ENCODE data around the gene ARHGAP29. TPM values are rescaled to one million over a fixed set of nuclear protein-coding genes. Genes with fewer than 3 reads are reported as not detected.

Gene ARHGAP29
- total RNA-seq, 1 experiment from 2014 or later, result 161 TPM

DNA sequence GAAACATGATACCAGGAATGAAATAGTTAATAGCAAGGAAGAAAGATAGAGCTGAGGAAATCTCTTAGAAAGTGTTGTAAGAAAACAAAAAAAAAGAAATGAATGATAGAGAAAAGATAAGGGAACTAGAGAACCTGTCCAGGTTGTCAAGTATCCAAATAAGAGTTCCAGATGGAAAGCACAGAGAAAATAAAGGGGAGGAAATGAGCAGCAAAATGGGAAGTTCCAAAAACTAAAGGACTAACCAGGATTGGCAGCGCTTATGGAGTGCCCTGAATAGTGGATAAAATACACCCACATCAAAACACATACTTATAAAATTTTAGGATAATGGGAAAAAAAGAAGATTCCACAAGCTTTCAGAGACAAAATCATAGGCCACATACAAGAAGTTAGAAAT, 55.2 kb downstream of the ARHGAP29 start:
- POLR2A ChIA-PET (ENCODE audit: unreplicated experiment), result no interaction called here
- ATAC-seq, result no peak

DNA sequence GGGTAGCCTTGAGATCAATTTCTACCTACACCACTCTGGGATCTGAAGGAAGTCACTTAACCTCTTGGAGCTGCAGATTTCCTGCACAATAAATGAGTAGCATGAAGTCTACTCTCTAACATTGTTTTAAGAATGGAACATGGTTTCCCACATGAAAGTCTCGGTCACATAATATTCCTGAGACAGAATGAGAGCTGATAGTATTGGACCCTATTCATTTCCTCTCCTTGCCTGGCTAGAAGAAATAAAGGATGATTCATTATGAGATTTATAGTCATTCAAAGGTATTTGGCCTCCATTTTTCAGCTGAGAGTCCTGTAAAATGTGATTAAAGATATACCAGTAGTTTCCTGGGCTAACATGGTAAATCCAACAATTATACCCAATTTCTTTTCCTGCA, 56.7 kb downstream of the ARHGAP29 start:
- peaks cover 94% of the 10 kb centered on the region for H3K36me3 ChIP-seq (ENCODE audit: low read depth, low read length)
- H3K9me3 ChIP-seq (ENCODE audit: low read length), result no peaks in the 10 kb centered on the region
- peak overlapping the region; percentile 27 for H3K27ac ChIP-seq (ENCODE audit: low read length)
- POLR2A ChIA-PET (ENCODE audit: unreplicated experiment), result no interaction called here
- H4K20me1 ChIP-seq (ENCODE audit: low read length), result peaks cover 38% of the 10 kb centered on the region
- DNase-seq (no peak), ATAC-seq (peak; percentile 44)
- H3K4me1 ChIP-seq (ENCODE audit: insufficient read depth, low read length), result peaks cover 14% of the 10 kb centered on the region; the same call in 1 of the 2 replicates
- no peak overlapping the region for H3K9ac ChIP-seq (ENCODE audit: low read length)
- H3K27me3 ChIP-seq (ENCODE audit: low read length), result no peaks in the 10 kb centered on the region
- CTCF ChIA-PET, result no interaction called here
- H3K4me3 ChIP-seq (ENCODE audit: low read length), result no peak overlapping the region
- TF ChIP-seq CTCF (conservative IDR thresholded peaks at IDR 0.05; ENCODE audit: low read depth, low read length) (no peak), EZH2 (IDR thresholded peaks at IDR 0.05; ENCODE audit: low read length, unreplicated experiment) (no peak), EZH2phosphoT487 (IDR thresholded peaks at IDR 0.05; ENCODE audit: borderline replicate concordance, low read length) (no peak)
- no peaks in the 10 kb centered on the region for H3K9me2 ChIP-seq (replicated peaks; ENCODE audit: low read length)
- H3F3A ChIP-seq (ENCODE audit: low read length, unreplicated experiment), result peaks cover 46% of the 10 kb centered on the region
- peaks cover 64% of the 10 kb centered on the region for H3K79me2 ChIP-seq (ENCODE audit: low read length)
- no TSS peak for BruUV-seq (replicated peaks)
- no peak overlapping the region for H2AFZ ChIP-seq (ENCODE audit: low read length)
- H3K4me2 ChIP-seq (ENCODE audit: low read length), result no peak overlapping the region
- intact Hi-C loops (cut with micrococcal nuclease), result no loop called here

More for the DNA sequence above, 55.2 kb downstream of the ARHGAP29 start:
- Histone ChIP-seq H3K9ac (ENCODE audit: low read length) (no peak overlapping the region), H3K9me3 (ENCODE audit: low read length) (no peaks in the 10 kb centered on the region), H3K79me2 (ENCODE audit: low read length) (peaks cover 68% of the 10 kb centered on the region), H3K9me2 (replicated peaks; ENCODE audit: low read length) (no peaks in the 10 kb centered on the region), H3K4me3 (ENCODE audit: low read length) (no peak overlapping the region), H3K36me3 (ENCODE audit: low read depth, low read length) (peaks cover 95% of the 10 kb centered on the region), H3F3A (ENCODE audit: low read length, unreplicated experiment) (peaks cover 41% of the 10 kb centered on the region), H4K20me1 (ENCODE audit: low read length) (peaks cover 34% of the 10 kb centered on the region), H3K4me1 (ENCODE audit: insufficient read depth, low read length) (peaks cover 14% of the 10 kb centered on the region; the same call in 1 of the 2 replicates), H3K4me2 (ENCODE audit: low read length) (no peak overlapping the region), H2AFZ (ENCODE audit: low read length) (no peak overlapping the region), H3K27ac (ENCODE audit: low read length) (no peak overlapping the region), H3K27me3 (ENCODE audit: low read length) (no peaks in the 10 kb centered on the region)
- intact Hi-C loops (cut with micrococcal nuclease), result no loop called here
- DNase-seq, result no peak
- no peak for TF ChIP-seq EZH2phosphoT487 (IDR thresholded peaks at IDR 0.05; ENCODE audit: borderline replicate concordance, low read length)
- no TSS peak for BruUV-seq (replicated peaks)
- CTCF ChIA-PET, result no interaction called here

DNA sequence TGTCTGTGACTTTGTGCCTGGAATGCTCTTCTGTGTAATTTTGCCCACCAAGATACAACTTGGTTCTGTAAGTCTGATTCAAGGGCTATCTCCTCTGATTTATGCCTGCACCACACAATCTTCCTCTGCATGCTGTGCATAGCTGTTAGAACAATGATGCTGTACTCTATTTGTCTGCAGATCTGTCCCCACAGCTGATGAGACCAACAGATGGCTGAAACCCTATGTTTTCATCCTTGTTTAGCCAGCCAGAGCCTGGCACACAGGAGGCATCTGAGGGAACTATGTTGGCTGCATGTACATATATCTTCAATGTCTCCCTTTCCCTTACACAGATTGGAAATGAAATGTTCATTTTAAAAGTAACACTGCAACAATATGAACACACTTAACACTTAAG, 58.5 kb downstream of the ARHGAP29 start:
- Histone ChIP-seq H3K4me3 (ENCODE audit: low read length) (no peak overlapping the region), H4K20me1 (ENCODE audit: low read length) (peaks cover 41% of the 10 kb centered on the region), H3K9me2 (replicated peaks; ENCODE audit: low read length) (no peaks in the 10 kb centered on the region), H3F3A (ENCODE audit: low read length, unreplicated experiment) (peaks cover 58% of the 10 kb centered on the region), H3K27ac (ENCODE audit: low read length) (no peak overlapping the region), H3K4me2 (ENCODE audit: low read length) (no peak overlapping the region), H3K9ac (ENCODE audit: low read length) (no peak overlapping the region), H3K79me2 (ENCODE audit: low read length) (peaks cover 59% of the 10 kb centered on the region), H3K27me3 (ENCODE audit: low read length) (no peaks in the 10 kb centered on the region), H3K36me3 (ENCODE audit: low read depth, low read length) (peaks cover 93% of the 10 kb centered on the region), H2AFZ (ENCODE audit: low read length) (no peak overlapping the region), H3K9me3 (ENCODE audit: low read length) (no peaks in the 10 kb centered on the region), H3K4me1 (ENCODE audit: insufficient read depth, low read length) (peaks cover 14% of the 10 kb centered on the region; the same call in 1 of the 2 replicates)
- ChIA-PET CTCF (interaction anchor here (0.7 kb wide), 1 partner anchor 117 kb away, joined by 4 read pairs; no protein-coding TSS in a partner anchor), POLR2A (ENCODE audit: unreplicated experiment) (no interaction called here)
- DNase-seq (no peak), ATAC-seq (no peak)
- intact Hi-C loops (cut with micrococcal nuclease), result no loop called here
- no peak for TF ChIP-seq CTCF (conservative IDR thresholded peaks at IDR 0.05; ENCODE audit: low read depth, low read length)
- no peak for TF ChIP-seq EZH2phosphoT487 (IDR thresholded peaks at IDR 0.05; ENCODE audit: borderline replicate concordance, low read length)
- no peak for TF ChIP-seq EZH2 (IDR thresholded peaks at IDR 0.05; ENCODE audit: low read length, unreplicated experiment)
- BruUV-seq (replicated peaks), result no TSS peak
